Suprapubic skin (tissue), 3 donors: ENCODE results near the gene CCDC180.

ENCODE experiments used
- CTCF ChIP-seq, 2 donors: fragments of 200-600 bp in 1 of 2; fragments of 450-650 bp in 1 of 2; sonication (generic) in 1 of 2; IDR thresholded peaks; one replicate each; pipeline ENCODE4 v1.5.1; 2016 to 2019; ENCODE audit warnings: antibody characterized with exemption in 2 of 2, mild to moderate bottlenecking in 1 of 2, moderate library complexity in 1 of 2
- EP300 ChIP-seq: sonication (generic); formaldehyde crosslinking; IDR thresholded peaks from one replicate; pipeline ENCODE4 v1.6.1; 2017; ENCODE audit warnings: antibody characterized with exemption
- POLR2A ChIP-seq, 2 donors: fragments of 450-650 bp; IDR thresholded peaks; one replicate each; pipeline ENCODE4 v1.6.1; 2017; ENCODE audit warnings: antibody characterized with exemption in 2 of 2, mild to moderate bottlenecking in 2 of 2, moderate library complexity in 2 of 2

GRCh38 chr9:97321691-97322090 is 14.2 kb downstream of the CCDC180 start:
- TF ChIP-seq POLR2A (IDR thresholded peaks at IDR 0.05) (no peak), CTCF (IDR thresholded peaks at IDR 0.05) (no peak), EP300 (no peak)
